GM08714 (cell line): ENCODE measurements around the gene ADAMTS17.

ENCODE experiments used
- H3K4me3 ChIP-seq: fragments of 200-500 bp; sonication (Bioruptor generic); 2 replicates; pipeline ENCODE4 v1.5.1; 2014; ENCODE audit warnings: mild to moderate bottlenecking, low read length, inconsistent platforms
- ZNF274 ChIP-seq: IDR thresholded peaks from 2 replicates; pipeline ENCODE4 v1.6.1; 2012; ENCODE audit warnings: mild to moderate bottlenecking, low read depth, low read length

Gene ADAMTS17

DNA sequence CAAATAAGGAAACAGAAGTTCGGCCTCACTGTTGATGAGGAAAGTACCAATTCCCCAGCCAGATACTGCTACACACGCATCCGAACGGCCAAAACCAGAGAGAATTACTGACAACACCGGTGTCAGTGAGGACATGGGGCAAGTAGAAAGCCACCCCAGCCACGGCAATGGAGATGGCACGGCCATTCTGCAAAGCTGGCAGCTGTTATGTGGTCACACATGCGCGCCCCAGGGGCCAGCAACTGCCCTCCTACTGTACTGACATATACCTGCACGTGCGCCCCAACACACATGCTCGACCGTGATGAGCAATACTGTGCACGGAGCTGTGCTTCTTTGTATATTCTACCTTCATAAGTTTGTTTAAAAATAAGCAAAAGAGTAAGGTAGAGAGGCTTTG is 217.4 kb downstream of the ADAMTS17 start:
- no peak for TF ChIP-seq ZNF274
- H3K4me3 ChIP-seq, result no peak overlapping the region

DNA sequence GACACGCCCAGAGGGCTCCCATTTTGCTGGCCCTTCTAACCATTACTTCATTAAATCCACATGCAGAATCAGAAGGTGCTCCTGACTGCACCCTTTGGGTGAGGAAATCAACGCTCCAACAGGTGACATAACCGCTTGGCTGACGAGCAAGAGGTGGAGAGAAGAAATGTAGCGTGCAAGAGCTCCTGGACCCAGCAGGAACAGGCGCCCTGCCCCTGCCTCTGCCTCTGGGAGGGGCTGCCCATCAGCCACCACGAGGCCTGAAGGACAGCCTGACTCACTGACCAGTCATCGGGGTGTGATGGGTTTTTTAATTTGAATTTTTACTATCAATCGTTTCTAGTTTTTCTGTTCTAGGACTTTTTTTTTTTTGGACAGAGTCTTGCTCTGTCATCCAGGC is 218.2 kb downstream of the ADAMTS17 start:
- no peak overlapping the region for H3K4me3 ChIP-seq

GRCh38 chr15:100121285-100121684 is 220.5 kb downstream of the ADAMTS17 start:
- H3K4me3 ChIP-seq, result no peak overlapping the region
- no peak for TF ChIP-seq ZNF274

More for the DNA sequence above, 218.2 kb downstream of the ADAMTS17 start:
- no peak for TF ChIP-seq ZNF274

GRCh38 chr15:100120111-100120510 is 221.7 kb downstream of the ADAMTS17 start:
- no peak overlapping the region for H3K4me3 ChIP-seq
- TF ChIP-seq ZNF274, result no peak

- no peak overlapping the region for H3K4me3 ChIP-seq
- no peak for TF ChIP-seq ZNF274
Observed at GRCh38 chr15:100118546-100118945, 223.2 kb downstream of the ADAMTS17 start.

DNA sequence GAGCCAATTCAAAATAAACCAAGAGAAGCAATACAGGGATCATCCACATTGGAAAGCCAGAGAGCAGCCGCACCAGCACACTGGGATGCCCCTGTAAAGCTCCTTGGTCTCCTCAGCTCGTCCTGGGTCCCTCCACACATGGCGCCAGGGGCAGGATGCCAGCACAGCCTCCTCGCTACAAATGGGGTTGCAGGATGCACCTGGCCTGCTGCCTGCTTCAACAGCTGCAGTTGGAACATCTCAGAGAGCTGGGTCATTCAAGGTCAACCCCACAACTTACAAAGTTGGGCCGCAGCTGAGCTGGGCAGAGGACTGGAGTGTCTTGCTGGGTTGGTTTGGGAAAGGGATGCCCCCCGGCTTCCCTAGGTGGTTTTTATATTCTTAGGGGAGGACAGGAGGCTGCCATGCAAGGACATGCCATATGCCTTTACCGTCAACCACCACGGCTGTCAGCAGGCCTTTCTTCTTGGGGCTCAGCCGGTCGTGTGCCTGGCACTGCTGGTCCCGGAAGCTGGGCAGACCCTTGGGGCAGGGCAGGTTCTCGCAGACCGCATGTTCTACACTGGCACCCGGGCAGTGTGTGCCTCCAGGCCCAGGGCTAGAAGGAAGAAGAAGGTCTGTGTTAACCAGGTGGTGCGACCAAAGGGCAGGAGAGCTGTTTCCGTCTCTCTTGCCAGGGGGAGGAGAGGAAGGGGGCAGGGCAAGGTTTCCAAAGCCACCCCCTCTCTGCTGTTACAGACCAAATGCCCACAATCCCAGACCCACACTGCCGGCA is 225.2 kb downstream of the ADAMTS17 start:
- no peak for TF ChIP-seq ZNF274
- H3K4me3 ChIP-seq, result no peak overlapping the region

GRCh38 chr15:100115711-100116090 is 226.1 kb downstream of the ADAMTS17 start:
- H3K4me3 ChIP-seq, result no peak overlapping the region
- no peak for TF ChIP-seq ZNF274

GRCh38 chr15:100115066-100115710 is 226.6 kb downstream of the ADAMTS17 start:
- TF ChIP-seq ZNF274, result no peak
- H3K4me3 ChIP-seq, result no peak overlapping the region

DNA sequence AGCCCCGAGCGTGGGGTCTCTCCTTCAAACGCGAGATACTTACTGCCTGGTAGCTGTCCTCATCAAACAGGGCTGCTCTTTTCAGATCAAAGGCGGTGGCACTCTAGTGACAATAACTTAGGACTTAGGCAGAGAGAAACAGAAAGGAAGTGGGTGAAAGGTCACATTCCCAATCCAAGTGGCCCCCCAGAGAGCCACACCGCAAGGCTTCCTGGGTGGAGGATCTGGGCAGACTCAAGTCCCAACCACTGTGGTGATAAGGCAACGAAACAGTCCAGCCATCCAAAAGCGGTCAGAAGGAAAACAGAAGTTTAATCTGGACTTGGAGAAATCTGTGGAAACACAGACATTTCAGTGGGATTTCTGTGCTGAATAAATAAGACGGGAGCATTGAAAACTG is 227.2 kb downstream of the ADAMTS17 start:
- no peak for TF ChIP-seq ZNF274
- H3K4me3 ChIP-seq, result no peak overlapping the region

DNA sequence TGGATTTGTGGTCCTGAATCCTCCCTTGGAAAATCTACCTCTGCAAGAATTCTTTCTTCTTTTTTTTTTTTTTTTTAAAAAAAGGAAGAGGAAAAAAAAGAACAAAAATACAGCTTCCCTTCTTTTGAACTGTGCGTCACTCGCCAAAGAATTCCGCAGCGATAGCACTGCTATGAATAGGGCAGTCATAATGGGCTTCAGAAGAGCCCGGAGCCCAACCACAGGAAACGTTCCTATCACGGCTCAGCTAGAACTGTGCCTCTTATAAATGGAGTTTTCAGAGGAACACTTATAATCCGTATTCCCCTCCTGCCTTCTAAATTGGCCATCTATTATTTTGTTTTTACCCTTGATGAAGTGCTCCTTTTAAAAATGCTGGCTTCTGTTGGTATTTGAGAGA is 227.7 kb downstream of the ADAMTS17 start:
- H3K4me3 ChIP-seq, result no peak overlapping the region
- no peak for TF ChIP-seq ZNF274

DNA sequence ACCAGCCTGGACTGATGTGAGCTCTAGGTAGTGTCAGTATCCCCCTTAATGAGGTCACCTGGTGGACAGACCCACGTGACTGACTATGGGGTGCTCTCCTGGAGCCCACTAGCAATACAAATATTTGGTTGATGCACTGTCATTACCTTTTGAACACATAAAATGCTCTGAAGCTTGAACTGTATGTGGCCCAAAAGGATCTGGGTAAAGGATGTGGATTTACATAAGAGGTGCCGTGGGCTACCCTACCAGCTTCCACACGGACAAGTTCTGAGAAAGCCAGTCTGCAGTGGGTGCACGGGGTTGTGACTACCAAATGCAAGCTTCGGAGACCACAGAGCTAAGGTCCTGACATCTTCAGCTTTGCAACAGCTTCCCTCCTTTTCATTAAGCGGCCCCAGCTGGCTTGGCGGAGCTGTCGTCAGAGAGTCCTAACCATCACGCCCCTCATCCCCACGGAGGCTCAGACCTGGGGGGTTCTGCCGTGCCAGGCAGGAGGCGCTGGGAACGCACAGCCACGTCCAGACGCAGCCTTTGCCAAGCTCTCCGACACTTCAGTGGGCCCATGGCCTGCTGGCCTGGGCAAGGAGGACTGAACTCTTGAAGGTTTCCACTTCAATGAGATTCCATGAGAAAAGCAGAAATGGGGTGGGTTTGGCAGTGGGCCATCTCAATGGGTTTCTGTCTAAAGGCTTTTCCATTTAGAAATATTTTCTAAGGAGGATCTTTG is 228.3 kb downstream of the ADAMTS17 start:
- no peak overlapping the region for H3K4me3 ChIP-seq
- no peak for TF ChIP-seq ZNF274

DNA sequence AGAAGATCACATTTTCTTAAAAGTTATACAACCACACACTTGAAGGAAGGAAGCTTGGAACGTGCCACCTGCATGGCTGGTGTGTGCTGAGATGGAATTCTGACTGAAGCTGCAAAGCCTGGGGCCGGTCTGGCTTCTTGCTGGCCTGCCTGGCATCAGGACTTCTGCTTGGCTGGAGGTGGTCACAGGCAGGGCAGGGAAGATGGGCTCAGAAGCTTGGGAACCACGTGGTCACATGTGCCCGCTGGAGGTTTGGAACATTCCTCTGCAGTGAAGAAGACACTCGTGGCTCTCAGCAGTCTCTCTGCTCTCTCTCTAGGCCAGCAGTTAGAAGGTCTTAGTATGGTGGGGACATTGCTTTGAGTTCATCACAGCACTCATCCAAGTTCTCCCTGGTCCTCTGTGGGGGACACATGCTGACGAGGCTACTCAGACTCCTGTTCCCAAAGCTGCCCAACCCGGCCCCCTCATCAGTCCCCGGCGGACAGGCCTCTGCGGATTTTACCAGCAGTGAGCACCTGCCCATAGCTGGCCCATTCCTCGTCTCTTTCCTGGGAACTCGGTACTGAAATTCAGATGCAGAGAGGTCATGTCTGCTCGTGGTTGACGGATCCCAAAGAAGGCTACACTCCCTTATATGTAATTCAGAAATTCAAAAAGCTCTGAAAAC is 229.0 kb downstream of the ADAMTS17 start:
- no peak overlapping the region for H3K4me3 ChIP-seq
- no peak for TF ChIP-seq ZNF274

DNA sequence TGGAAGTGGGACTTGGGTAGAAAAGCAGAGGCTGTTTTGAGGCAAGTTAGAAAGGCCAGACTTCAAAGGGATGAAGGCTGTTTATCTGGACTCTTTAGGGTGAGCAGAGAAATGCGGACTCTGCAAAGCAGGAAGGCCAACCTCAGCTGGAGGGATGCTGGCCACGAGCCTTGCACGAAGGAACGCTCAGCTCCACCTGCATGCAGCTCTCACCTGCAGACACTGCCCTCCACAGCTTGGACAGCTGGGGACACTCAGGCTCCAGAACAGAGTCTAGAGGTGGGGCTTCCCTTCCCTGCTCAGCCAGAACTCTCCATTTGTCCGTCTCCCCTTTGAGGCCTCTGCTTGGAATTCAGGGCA is 229.7 kb downstream of the ADAMTS17 start:
- TF ChIP-seq ZNF274, result no peak
- H3K4me3 ChIP-seq, result no peak overlapping the region

GRCh38 chr15:100111125-100112060 is 230.4 kb downstream of the ADAMTS17 start:
- H3K4me3 ChIP-seq, result no peak overlapping the region
- no peak for TF ChIP-seq ZNF274
